Measurements from ENCODE around the gene ENGASE. TPM values are rescaled to one million over a fixed set of nuclear protein-coding genes. Genes with fewer than 3 reads are reported as not detected.
A peak's percentile ranks its signal among the peaks of the same experiment; 100 is the strongest.

ENGASE gene
- total RNA-seq, 4 donors from 2014 or later: 10.4 to 23.7 (median 19.1) TPM

DNA sequence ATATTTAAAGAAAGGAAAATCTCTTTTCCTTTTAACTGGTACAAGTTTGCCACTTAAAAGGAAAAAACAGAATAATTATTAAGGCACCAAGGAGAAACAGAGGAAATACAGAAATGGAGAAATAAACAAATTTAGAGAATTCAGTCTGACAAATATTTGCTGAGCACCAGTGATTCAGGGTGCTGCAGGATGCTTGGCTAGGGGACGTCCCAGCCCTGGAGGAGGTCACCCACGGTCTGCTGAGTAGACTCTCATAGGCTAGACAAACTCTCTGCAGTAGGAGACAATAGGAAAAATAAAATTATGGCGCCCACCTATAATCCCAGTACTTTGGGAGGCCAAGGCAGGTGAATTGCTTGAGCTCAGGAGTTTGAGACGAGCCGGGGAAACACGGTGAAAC is 34.7 kb upstream of the ENGASE start:
- Histone ChIP-seq H3K36me3 (peaks cover 0 to 9% (median 2%) of the 10 kb centered on the region in 4 donors), H3K4me3 (no peak overlapping the region), H3K4me1 (peaks cover 5 to 38% (median 31%) of the 10 kb centered on the region in 4 donors), H3K27me3 (no peaks in the 10 kb centered on the region), H3K27ac (replicated peaks in 1 of 4) (no peak overlapping the region), H3K9me3 (no peaks in the 10 kb centered on the region)
- intact Hi-C loops (cut with DNase I): no loop called here
- TF ChIP-seq, protein P1, sequence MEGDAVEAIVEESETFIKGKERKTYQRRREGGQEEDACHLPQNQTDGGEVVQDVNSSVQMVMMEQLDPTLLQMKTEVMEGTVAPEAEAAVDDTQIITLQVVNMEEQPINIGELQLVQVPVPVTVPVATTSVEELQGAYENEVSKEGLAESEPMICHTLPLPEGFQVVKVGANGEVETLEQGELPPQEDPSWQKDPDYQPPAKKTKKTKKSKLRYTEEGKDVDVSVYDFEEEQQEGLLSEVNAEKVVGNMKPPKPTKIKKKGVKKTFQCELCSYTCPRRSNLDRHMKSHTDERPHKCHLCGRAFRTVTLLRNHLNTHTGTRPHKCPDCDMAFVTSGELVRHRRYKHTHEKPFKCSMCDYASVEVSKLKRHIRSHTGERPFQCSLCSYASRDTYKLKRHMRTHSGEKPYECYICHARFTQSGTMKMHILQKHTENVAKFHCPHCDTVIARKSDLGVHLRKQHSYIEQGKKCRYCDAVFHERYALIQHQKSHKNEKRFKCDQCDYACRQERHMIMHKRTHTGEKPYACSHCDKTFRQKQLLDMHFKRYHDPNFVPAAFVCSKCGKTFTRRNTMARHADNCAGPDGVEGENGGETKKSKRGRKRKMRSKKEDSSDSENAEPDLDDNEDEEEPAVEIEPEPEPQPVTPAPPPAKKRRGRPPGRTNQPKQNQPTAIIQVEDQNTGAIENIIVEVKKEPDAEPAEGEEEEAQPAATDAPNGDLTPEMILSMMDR (IDR thresholded peaks at IDR 0.05): no peak
- TF ChIP-seq EP300 (IDR thresholded peaks at IDR 0.05) (no peak), POLR2AphosphoS5 (IDR thresholded peaks at IDR 0.05) (no peak), POLR2A (IDR thresholded peaks at IDR 0.05; ENCODE audit: low read depth) (no peak)
- WGBS: 93% methylated on average over 6 of the region's 6 CpGs
- DNase-seq (ENCODE audit: extremely low spot score): no peak

DNA sequence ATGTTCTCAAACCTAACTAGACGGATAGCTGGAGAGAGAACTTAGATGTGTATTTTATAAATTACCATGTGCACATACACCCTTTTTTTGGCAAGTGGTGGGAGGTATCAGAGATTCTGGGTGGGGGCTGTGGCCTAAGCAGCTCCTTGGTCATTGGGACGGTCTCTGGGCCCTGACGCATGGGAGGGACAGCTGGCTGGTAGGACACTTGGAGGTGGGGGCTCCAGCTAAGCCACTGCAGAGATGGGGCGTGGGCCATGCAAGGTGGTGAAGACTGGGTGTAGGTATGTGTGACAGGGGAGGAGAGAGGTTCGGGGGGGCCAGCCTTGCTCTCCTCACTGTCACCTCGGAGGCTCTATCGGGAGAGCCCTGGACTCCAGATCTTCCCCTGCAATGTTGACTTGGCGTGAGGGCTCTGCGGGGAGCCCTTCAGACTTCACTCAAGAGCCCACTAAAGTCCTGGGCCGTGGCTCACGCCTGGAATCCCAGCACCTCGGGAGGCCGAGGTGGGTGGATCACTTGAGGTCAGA is 33.5 kb upstream of the ENGASE start:
- 89% methylated on average over 12 of the region's 13 CpGs for WGBS

DNA sequence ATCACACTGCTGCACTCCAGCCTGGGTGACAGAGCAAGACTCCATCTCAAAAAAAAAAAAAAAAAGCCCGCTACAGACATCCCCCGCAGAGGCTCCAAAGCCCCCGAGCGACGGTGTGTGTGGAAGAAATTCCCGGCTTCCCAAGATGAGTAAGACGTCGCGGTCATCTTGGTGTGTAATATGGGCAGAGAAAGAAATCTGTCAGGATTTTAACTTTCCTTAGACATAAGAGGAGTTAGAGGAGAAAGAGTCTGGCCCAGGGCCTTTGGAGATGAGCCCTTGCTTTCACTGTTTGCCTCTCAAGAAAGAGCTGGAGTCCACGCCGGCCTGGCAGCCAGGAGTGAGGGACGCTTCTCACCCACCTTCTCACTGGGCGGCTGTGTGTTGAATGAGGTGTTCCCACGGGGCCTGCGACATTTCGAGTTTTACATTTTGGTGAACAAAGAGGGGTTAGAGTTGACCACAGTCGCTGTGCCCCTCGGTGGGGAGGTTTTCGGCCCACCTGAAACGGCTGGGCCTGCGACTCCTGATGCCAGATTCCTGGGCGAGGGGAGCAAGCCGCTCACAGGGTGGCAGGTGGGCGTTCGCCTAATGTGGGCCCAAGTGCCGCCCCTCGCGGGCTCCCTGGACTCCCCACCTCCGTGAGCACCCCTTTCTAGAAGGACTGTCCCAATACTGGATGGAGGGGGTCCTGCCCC is 32.8 kb upstream of the ENGASE start:
- no peak for DNase-seq (ENCODE audit: extremely low spot score)
- 93% methylated on average over 14 of the region's 29 CpGs for WGBS
- H3K4me3 ChIP-seq: no peak overlapping the region
- peak overlapping the region in 1 of 4 donors; percentile 50 for H3K27ac ChIP-seq (replicated peaks in 1 of 4)
- no peaks in the 10 kb centered on the region for H3K9me3 ChIP-seq
- intact Hi-C loops (cut with DNase I): no loop called here
- H3K27me3 ChIP-seq: no peaks in the 10 kb centered on the region
- H3K4me1 ChIP-seq: peaks cover 9 to 40% (median 30%) of the 10 kb centered on the region in 4 donors
- H3K36me3 ChIP-seq: peaks cover 0 to 11% (median 5%) of the 10 kb centered on the region in 4 donors
- TF ChIP-seq POLR2A (IDR thresholded peaks at IDR 0.05; ENCODE audit: low read depth): no peak
- no peak for TF ChIP-seq EP300 (IDR thresholded peaks at IDR 0.05)
- TF ChIP-seq, protein P1 (IDR thresholded peaks at IDR 0.05): no peak
- no peak for TF ChIP-seq POLR2AphosphoS5 (IDR thresholded peaks at IDR 0.05)

More for the DNA sequence above, 33.5 kb upstream of the ENGASE start:
- Histone ChIP-seq H3K4me1 (peaks cover 3 to 38% (median 28%) of the 10 kb centered on the region in 4 donors), H3K27ac (replicated peaks in 1 of 4) (peak overlapping the region in 1 of 4 donors; percentile 50), H3K36me3 (peaks cover 0 to 9% (median 2%) of the 10 kb centered on the region in 4 donors), H3K4me3 (no peak overlapping the region), H3K27me3 (no peaks in the 10 kb centered on the region), H3K9me3 (no peaks in the 10 kb centered on the region)
- DNase-seq (ENCODE audit: extremely low spot score): no peak
- TF ChIP-seq POLR2AphosphoS5 (IDR thresholded peaks at IDR 0.05) (no peak), EP300 (IDR thresholded peaks at IDR 0.05) (no peak), POLR2A (IDR thresholded peaks at IDR 0.05; ENCODE audit: low read depth) (no peak)
- TF ChIP-seq, protein P1 (IDR thresholded peaks at IDR 0.05): no peak
- intact Hi-C loops (cut with DNase I): no loop called here

DNA sequence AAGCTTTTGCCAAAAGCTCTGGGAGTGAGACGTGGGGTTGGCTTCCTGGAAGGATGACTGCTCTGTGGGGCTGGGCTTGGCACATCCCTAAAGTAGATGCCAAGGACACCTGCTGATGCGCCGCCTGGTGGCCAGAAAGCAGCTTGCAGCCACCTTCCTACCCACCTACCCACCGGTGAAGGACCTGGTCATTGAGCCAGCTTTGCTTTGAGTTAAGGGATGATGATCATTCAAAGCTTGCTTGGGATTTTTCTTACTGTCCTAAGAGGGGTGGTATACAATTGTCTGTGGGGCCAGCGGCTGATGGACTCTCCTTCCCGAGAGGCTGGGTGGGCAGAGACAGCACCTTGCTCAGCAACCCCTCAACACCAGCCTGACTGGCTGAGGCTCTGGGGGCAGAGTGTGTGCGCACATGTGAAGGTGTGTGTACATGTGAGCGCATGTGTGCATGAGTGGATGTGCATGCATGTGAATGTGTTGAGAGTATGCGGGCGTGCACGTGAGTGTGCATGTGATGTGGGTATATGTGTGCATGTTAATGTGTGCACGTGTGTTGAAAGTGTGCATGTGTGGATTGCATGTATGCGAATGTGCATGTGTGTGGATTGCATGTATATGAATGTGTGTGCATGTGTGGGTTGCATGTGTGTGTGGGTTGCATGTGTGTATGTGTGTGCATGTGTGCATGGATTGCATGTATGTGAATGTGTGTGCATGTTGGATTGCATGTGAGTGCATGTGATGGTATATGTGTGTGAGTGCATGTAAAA is 32.0 kb upstream of the ENGASE start:
- peaks cover 0 to 18% (median 10%) of the 10 kb centered on the region in 4 donors for H3K36me3 ChIP-seq
- H3K4me1 ChIP-seq: peaks cover 17 to 45% (median 34%) of the 10 kb centered on the region in 4 donors
- no peak for DNase-seq (ENCODE audit: extremely low spot score)
- H3K27ac ChIP-seq (replicated peaks in 1 of 4): no peak overlapping the region
- intact Hi-C loops (cut with DNase I): no loop called here
- no peak overlapping the region for H3K4me3 ChIP-seq
- 61% methylated on average over 11 of the region's 13 CpGs for WGBS
- H3K27me3 ChIP-seq: no peaks in the 10 kb centered on the region
- no peaks in the 10 kb centered on the region for H3K9me3 ChIP-seq
- no peak for TF ChIP-seq POLR2A (IDR thresholded peaks at IDR 0.05; ENCODE audit: low read depth)
- TF ChIP-seq, protein P1 (IDR thresholded peaks at IDR 0.05): peak; percentile 81 to 90 (median 87)
- peak in 1 of 2 donors; percentile 49 for TF ChIP-seq POLR2AphosphoS5 (IDR thresholded peaks at IDR 0.05)
